Cerebellar cortex (tissue), 1 donor: Measurements from ENCODE around the gene ZNF438.
"Not testable (repeated sequence)": the region's sequence is repeated elsewhere in the genome, so short reads cannot be mapped to it uniquely, and the experiment has no call there.

ENCODE experiments used
- DNase-seq: peaks from one replicate; pipeline ENCODE4 v3.0.0-alpha.2; 2015; ENCODE audit warnings: low spot score

The ZNF438 gene, protein sequence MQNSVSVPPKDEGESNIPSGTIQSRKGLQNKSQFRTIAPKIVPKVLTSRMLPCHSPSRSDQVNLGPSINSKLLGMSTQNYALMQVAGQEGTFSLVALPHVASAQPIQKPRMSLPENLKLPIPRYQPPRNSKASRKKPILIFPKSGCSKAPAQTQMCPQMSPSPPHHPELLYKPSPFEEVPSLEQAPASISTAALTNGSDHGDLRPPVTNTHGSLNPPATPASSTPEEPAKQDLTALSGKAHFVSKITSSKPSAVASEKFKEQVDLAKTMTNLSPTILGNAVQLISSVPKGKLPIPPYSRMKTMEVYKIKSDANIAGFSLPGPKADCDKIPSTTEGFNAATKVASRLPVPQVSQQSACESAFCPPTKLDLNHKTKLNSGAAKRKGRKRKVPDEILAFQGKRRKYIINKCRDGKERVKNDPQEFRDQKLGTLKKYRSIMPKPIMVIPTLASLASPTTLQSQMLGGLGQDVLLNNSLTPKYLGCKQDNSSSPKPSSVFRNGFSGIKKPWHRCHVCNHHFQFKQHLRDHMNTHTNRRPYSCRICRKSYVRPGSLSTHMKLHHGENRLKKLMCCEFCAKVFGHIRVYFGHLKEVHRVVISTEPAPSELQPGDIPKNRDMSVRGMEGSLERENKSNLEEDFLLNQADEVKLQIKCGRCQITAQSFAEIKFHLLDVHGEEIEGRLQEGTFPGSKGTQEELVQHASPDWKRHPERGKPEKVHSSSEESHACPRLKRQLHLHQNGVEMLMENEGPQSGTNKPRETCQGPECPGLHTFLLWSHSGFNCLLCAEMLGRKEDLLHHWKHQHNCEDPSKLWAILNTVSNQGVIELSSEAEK

GRCh38 chr10:31031558-31032257 lies at the start of gene ZNF438:
TSS of gene ZNF438 (minus strand) at chr10:31031865. CDS start at chr10:30877034, 154,831 bp downstream.
- peak; percentile 93 for DNase-seq

DNA sequence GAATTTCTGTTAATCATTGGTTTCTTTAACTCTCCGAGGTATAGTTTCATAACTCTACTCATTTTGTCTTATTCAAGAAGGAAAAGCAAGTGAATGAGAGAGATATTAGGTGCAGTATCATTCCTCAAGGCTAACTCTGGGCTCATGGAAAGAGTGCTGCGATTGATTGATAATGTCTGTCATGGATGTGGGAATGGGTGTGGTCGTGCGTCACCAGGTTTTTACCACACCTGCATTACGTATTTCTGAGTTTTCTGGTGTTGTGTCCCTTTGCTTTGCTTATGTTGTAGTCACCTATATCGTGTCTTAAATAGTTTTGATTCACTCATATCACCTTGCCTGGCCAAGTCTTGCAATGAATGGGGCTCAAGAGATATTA lies 44.9 kb upstream of the ZNF438 start:
- no peak for DNase-seq

GRCh38 chr10:31075881-31076609 lies 44.4 kb upstream of the ZNF438 start:
- DNase-seq = no peak

- DNase-seq = no peak
Observed at GRCh38 chr10:31075434-31075833, 43.8 kb upstream of the ZNF438 start.

GRCh38 chr10:31074722-31075086 lies 43.0 kb upstream of the ZNF438 start:
- DNase-seq = no peak

GRCh38 chr10:31073996-31074721 lies 42.5 kb upstream of the ZNF438 start:
- DNase-seq = no peak

DNA sequence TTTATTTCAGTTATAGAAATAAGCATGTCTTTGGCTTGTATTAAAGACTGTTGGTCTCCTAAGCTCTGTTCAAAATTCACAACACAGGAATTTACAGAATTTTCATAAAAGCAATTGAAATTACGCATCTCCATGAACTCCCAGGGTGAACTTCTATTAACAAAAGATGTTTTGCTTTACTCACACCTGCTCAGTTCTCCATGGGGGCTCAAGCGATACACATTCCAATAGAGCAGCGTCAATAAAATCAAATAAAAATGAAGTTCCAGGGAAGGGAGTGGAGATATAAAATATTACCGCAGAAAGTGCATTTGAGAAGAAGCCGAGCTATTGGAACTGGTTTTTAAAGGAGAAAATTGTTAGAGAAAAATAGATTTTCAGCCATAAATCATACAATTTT lies 41.5 kb upstream of the ZNF438 start:
- DNase-seq = no peak

GRCh38 chr10:31072451-31072850 lies 40.8 kb upstream of the ZNF438 start:
- DNase-seq = no peak

DNA sequence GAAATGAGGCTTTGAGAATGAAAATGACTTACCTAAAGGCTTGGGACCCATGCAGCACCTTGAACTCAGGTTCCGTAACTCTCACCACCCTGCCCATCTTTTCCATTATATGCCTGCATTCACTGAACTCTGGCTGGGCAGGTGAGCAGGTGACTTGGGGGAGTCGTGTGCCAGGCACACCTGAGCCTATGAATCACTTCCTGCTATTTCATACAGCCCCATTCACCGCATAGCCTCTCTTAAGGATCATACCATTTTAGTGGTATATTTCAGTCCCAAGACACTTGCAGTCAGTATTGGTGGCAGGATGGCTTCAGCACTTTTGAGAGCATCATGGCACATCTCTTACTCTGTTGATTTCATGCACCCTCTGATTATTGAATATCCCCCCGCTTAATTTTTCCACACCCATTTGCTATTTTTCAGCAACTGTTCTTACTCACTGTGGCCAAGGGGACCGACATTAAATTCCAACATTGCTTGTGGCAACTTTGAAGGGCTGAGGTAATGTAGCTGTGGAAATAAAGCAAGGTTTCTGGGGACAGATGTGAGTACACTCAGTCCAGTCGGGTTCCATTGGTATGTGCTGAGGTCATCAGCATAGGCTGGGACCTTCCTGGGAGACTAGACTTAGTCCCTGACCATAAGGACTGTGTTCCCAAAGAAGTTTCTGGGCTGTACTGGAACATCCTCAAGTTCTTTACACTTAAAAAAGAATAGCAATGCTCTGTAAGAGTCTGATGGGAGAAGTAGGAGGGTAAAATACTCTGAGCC lies 39.8 kb upstream of the ZNF438 start:
- no peak for DNase-seq

DNA sequence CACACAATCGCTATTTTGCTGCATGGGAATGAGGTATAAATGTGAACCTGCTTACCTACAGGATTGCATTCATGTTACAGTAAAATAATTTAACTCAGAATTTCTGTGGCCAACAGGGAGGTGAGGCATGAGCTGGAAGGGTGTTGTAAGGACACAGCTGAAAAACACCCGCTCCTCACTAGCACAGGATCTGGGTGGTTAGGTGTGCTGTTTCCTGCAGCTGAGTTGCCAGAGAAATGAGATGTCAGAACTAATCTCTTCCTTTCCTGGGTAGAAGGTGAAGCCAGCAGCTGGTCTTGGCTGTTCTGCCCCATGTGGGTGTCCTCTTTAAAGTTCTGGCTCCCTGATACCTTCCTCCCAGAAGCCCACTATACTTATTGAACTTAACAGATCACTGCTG lies 39.0 kb upstream of the ZNF438 start:
- DNase-seq = no peak

DNA sequence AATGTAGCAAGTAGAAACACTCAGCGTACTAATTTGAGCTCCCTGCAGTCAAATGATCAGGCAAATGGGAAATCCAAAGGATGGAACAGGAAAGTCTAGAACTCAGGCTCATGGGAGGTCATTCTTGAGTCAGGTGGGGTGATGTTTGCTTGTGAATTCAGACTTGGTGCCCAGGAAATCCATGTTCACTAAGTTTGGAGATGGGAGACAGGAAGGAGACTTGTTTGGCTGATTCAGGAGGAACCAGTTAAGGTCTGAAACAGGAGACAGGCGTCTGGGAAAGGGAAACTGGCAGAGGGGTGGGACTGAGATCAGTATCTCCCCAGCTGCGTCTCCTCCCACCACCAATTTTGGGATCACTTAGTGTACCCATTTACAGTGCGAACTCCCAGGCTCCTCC lies 38.4 kb upstream of the ZNF438 start:
- no peak for DNase-seq

- no peak for DNase-seq
Observed at GRCh38 chr10:31069411-31069810, 37.7 kb upstream of the ZNF438 start.

DNA sequence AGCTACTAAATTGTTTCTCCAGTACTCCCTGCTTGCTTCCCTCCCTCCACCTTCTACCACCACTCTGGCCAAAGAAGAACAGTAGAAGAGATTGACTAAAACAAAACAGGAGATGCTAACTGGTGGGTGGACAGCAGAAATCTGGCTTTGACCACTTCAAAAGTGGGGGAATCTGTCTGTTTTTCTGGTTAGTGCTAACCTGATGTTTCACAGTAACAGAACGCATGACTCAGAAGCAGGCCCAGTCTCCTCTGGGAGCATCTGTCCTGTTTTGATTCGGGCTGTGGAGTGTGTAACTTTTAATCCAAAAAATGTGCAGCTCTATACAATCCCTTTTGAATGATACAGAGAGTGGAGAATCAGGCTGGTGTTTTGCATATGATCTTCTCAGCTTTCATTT lies 32.7 kb upstream of the ZNF438 start:
- no peak for DNase-seq

DNA sequence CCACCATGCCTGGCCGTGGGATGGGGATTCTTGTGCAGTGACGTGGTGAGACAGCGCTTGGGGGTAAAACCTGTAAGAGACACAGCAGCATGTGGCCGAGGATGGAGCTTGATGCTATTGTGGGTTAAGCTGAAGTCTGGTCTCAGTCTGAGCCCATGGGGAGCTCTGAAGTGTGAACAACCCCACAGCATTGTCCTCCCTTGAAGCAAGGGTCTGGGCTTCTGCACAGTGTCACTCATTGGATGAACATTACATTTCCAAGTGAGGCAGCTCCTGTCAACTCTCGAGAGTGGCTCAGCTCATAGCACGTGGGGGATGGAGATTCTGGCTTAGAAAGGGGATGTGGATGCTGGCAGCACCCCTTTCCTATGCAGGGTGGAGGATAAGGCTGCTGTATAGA lies 32.2 kb upstream of the ZNF438 start:
- no peak for DNase-seq

DNA sequence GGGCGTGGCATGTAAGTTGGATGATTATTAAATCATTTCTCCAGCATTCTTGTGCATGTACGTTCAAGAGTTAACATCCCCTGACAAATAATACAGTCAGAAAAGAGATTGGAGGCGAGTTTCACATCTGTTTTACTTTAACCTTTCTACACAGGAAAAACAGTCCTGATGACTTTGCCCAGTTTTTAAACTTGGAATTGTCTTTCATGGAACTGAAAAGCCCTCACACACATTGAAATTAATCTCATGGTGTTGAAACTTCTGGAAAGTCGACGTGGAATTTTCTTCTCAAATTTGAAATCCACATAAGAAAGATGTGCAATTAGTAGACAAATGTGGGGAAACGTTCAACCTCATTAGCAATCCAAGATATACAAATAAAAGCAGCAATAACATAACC lies 31.2 kb upstream of the ZNF438 start:
- no peak for DNase-seq

DNA sequence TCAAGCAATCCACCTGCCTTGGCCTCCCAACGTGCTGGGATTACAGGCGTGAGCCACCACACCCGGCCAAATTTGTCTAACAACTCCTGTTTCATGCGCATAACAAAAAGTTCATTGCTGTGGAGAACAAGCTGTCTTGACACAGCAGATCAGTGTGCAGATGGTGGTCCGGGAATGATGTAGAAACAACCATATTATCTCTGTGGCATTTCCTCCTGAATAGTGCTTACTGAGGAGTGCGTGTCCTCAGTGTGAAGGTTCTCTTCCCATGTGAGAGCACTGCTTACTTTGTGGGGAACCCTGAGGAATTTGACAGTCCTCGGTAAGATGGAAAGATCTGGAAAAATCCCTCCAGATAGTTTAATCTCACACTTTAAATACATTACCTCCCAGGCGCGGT lies 30.3 kb upstream of the ZNF438 start:
- DNase-seq = no peak

GRCh38 chr10:31058795-31059703 lies 27.4 kb upstream of the ZNF438 start:
- DNase-seq = no peak

GRCh38 chr10:31056678-31057077 lies 25.0 kb upstream of the ZNF438 start:
- not testable (repeated sequence) for DNase-seq

- DNase-seq = no peak
Observed at GRCh38 chr10:31055573-31056251, 24.0 kb upstream of the ZNF438 start.
